GM19372 (cell line): Measurements from ENCODE around the gene AUTS2.

Source experiments
- ATAC-seq: cut with Tn5 transposase; IDR thresholded peaks from one replicate; pipeline ENCODE4 v1.9.1; 2021; ENCODE audit warnings: mild to moderate bottlenecking, low read depth, moderate library complexity; ENCODE audit not compliant: unreplicated experiment

AUTS2 gene

DNA sequence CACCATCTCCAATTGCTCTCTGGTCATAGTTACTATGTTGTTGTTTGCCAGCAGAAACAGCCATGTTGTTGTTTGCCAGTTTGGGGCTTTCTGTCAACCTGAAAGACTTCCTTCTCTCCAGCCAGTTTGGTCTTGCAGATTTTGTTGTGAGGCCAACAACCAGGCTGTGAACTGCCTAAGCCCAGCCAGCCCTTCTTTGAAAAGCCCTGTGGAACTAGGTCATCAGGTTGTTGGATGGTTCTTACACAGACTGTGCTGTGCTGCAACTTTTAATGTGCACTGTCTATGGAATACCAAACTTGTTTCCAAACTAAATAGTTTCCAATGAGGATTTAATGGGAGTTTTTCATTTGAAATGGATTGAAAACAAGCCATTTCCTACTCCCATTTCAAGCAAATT, 940.9 kb downstream of the AUTS2 start:
- ATAC-seq: no peak

DNA sequence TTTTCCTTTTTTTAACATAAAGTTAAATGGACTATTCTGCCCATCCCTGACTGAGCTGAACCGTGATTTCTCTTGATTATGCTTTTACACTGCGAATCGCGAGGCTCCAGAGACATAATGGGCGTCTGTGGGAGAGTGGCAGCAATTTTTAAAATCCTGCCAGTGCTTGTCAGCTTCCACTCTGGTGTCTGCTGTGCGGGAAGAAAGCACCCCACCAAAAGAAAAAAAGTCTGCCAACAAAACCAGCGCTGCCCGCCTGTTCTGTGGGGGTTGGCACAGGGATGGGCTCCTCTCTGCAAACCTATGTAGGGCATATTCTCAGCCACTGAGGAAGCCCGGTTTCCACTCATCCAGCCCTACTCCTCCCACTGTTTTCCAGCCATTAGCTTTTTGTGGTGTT, 941.3 kb downstream of the AUTS2 start:
- ATAC-seq: no peak

DNA sequence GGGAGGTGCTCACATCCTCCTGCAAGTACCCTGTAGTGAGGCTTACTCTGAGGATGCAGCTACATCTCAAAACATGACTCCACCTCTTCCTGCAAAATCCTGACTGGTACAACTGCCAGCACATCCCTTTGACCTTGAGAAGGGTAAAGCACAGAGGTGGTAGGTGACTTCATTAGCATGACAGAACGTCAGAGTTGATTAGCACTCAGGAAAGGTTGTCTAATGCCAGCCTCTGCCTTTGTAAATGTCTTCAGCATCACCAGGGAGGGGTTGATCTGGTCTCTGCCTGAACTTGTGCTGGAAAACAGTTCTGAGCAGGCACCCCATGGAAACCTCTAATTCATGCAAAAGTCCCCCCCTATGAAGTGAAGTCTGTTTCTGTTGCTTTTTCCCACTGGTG, 942.4 kb downstream of the AUTS2 start:
- ATAC-seq: no peak

GRCh38 chr7:70542750-70543376, 944.6 kb downstream of the AUTS2 start:
- no peak for ATAC-seq

DNA sequence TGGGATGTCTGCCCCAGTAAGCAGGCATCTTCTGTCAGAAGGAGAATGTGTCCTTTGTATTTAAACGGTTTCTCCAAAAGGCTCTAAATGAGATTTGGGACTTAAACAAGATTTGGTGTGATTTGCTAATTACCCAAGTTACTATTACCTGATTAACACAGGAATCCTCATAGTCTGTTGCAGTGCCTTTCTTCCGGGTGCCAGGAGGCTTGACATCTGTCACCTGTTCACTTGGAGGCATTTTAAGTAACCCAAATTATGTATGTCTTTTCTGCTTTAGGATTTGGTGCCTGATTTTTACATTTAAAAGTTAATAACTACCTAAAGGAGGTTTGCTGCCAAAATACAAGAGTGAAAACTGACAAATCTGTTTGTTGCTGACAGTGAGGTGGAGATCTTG, 945.7 kb downstream of the AUTS2 start:
- no peak for ATAC-seq

- ATAC-seq: no peak
These were observed 946.9 kb downstream of the AUTS2 start for GRCh38 chr7:70545214-70545613.

- no peak for ATAC-seq
These were observed 953.9 kb downstream of the AUTS2 start for GRCh38 chr7:70552141-70552540.

DNA sequence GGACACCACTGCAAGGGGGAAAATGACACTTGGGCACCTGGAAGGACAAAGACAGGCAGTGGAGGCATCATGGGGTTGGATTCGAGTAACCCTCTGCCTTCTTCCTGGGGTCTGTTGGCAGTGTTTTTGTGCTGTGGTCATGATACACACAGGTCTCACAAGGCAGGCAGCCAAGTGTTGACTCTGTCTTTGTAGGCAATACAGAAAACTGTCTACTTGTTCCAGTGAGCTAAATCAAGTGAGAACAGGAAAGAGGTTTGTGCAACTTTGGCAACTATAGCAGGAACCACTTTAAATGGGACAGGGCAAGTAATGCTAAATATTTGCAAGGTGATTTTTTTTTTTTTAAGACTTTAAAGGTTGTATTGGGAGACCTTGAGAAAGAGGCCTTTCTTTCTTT, 955.1 kb downstream of the AUTS2 start:
- ATAC-seq: no peak

DNA sequence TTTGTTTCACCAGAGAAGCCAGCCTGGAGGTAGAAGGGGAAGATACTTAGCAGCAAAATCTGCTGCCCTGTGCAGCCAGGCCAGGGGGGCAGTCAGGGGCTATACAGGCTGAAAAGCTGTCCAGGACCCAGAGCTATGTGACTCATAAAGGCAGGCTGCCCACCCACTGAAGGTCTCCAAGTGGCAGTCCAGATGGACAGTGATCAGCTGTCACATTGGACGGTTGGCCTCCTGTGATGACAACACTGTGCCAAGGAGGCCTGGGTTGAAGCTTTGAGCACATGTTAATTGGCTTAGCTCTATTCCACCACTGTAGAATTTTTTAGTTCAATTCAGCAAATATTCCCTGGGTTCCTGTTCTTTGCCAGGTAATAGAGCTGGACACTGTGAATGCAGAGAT, 956.4 kb downstream of the AUTS2 start:
- ATAC-seq: no peak

DNA sequence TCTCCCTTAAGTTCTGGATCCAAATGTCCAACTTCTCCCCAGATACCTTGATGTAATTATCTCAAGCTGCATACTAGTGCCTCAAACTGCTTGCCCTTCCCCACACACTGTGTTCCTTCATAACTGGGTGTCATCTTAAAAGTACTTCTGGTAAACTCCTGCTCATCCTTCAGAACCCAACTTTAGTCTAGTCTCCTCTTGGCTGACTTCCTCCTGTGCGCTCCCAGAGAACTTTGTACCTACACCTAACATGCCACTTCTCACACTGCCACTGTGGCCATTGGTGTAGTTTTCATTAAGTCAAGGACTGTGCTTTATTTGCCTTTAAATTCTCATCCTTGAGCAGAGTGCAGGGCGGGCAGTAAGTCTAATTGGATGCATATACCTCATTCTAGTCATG, 958.5 kb downstream of the AUTS2 start:
- no peak for ATAC-seq

- ATAC-seq: no peak
These were observed 959.1 kb downstream of the AUTS2 start for GRCh38 chr7:70557338-70557737.

DNA sequence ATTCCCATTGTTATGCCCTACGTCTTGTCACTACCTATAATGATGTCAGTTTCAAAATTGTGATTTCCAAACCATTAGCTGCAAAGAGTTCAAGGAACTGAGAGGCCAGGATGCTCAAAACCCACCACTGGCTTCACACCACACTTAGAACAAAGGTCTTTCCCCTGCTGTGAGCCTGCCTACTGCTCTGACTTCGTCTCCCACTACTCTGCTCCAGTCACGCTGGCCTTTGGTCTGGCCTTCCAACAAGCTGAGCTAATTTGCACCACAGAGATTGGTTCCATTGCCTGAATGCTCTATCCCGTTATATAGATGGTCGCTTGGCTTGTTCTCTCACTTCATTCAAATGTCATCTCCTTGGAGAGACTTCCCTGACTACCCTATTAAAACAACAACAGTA, 961.5 kb downstream of the AUTS2 start:
- ATAC-seq: no peak

DNA sequence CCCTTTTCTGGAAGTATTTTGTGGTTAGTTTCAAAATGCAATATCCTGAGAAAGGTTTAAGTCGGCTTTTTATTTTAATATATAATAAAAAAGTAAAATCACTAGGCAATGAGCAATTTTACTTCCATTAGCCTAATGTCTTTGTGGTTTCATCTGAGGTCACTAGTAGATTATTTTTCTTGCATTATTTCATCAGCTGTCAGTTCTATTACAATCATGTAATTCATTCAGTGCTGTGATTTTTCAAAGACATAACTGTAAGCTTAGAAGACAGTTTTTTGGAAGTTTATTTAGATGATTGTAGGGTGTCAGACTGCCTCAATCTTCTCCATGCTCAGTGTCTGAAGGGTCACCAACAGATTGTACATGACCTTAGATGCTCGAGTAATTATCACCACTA, 965.7 kb downstream of the AUTS2 start:
- no peak for ATAC-seq

- no peak for ATAC-seq
These were observed 967.6 kb downstream of the AUTS2 start for GRCh38 chr7:70565721-70566370.

DNA sequence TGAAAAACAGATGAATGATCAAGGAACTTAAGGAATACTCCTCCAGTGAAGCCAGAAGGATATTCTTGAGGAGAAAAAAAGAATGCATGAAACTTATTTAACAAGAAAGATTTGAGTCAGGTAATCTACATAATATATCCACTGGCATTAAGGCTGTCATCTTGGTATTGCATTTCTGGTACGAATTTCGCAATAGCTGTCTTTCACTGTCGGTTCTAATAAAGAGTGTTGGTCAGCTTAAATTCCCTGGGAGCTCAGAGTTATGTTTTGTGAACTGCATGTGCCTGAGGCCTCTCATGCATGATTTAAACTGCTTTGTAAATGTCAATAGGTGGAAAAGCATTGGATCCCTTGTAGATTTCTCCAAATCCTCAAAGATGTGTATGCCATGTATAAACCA, 968.4 kb downstream of the AUTS2 start:
- ATAC-seq: no peak

GRCh38 chr7:70568674-70569334, 970.5 kb downstream of the AUTS2 start:
- no peak for ATAC-seq

GRCh38 chr7:70569335-70569819, 971.1 kb downstream of the AUTS2 start:
- ATAC-seq: no peak

DNA sequence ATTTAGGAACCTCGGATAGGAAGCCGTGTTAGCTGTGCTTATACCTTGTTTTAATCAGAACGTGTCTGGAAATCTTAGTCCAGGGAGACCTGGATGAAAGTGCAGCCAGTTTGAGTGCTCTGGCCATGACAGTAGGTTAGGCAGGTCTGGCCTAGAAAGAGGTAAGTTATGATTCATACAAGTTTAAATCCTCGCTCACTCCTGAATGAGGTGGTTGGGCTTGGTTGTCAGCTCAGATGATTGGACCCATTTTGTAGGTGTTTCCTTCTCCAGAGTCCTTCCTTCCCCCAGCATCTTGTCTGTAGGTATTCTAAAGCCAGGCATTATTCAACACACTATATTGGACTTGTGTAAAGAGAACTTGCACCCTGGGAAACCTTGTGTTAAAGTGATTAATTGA, 971.8 kb downstream of the AUTS2 start:
- ATAC-seq: no peak

- ATAC-seq: no peak
These were observed 972.7 kb downstream of the AUTS2 start for GRCh38 chr7:70570961-70571360.

DNA sequence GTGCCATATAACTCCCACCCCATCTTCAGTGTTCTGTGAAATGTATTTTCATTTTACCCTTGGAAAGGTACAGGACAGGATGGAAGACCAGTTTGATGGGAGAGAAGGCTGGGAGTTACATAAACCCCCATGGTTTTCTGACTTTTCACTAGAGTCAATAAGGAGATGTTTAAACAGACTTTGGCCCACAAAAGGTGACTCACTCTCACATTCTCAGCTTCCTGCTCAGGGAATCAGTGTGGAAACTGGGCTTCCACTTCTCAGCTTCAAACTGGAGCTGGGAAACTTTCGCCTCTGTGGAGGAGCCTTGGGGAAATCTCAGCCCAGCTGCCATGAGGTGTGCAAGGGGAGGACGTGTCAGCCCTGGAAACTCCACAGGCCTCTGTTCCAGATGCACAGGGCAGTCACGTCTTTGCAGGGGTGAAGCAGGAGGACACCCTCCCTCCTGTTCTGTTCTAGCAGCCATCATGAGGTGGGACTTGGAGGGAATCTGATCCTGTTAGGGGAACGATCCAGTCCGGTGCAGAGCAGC, 973.2 kb downstream of the AUTS2 start:
- no peak for ATAC-seq

DNA sequence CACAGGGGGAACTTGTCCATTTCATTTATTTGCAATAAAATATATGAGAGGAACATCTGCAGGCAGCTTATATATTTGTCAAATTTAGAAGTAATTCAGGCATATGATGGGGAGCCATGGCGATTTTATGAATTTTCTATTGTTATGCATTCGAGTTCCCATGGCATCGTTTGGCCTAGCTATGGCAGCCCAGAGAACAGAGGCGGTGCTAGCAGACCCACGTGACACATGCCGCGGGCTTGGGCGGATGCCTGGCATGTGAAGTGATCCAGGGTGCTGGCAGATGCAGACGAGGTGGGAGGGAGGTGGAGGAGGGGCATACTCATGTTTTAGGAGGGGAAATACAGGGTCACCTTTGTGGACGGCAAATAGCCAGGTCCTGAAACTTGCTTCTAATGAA, 973.7 kb downstream of the AUTS2 start:
- no peak for ATAC-seq

GRCh38 chr7:70572571-70572970, 974.3 kb downstream of the AUTS2 start:
- ATAC-seq: no peak
